SU-DHL-6 (cell line): Measurements from ENCODE around the gene MB.

ENCODE experiments used
- CTCF ChIP-seq: fragments of 200-600 bp; sonication (generic); IDR thresholded peaks from one replicate; pipeline ENCODE4 v1.5.1; 2017; ENCODE audit warnings: antibody characterized with exemption, mild to moderate bottlenecking, low read length, moderate library complexity; ENCODE audit not compliant: insufficient read depth, poor library complexity, severe bottlenecking
- EZH2phosphoT487 ChIP-seq: fragments of 200-600 bp; sonication (generic), shearing (Covaris generic); conservative IDR thresholded peaks from 2 replicates; pipeline ENCODE4 v1.6.1; 2018; ENCODE audit warnings: mild to moderate bottlenecking, antibody characterized with exemption, low read length, moderate library complexity, mixed read lengths

- no peak for TF ChIP-seq CTCF
- no peak for TF ChIP-seq EZH2phosphoT487
Measured at GRCh38 chr22:35634943-35635540, 17.9 kb upstream of the MB start.
